NCI-H345 treated with DMSO at 0.1 percent for 48 hours (cell line): ENCODE results near the gene VPS29.
"Not testable (repeated sequence)": the region's sequence is repeated elsewhere in the genome, so short reads cannot be mapped to it uniquely, and the experiment has no call there.

Experiments used
- DNase-seq: peaks from one replicate; lab custom pipeline; 2025; ENCODE audit not compliant: unreplicated experiment; lab: John Stamatoyannopoulos, UW

Gene VPS29

DNA sequence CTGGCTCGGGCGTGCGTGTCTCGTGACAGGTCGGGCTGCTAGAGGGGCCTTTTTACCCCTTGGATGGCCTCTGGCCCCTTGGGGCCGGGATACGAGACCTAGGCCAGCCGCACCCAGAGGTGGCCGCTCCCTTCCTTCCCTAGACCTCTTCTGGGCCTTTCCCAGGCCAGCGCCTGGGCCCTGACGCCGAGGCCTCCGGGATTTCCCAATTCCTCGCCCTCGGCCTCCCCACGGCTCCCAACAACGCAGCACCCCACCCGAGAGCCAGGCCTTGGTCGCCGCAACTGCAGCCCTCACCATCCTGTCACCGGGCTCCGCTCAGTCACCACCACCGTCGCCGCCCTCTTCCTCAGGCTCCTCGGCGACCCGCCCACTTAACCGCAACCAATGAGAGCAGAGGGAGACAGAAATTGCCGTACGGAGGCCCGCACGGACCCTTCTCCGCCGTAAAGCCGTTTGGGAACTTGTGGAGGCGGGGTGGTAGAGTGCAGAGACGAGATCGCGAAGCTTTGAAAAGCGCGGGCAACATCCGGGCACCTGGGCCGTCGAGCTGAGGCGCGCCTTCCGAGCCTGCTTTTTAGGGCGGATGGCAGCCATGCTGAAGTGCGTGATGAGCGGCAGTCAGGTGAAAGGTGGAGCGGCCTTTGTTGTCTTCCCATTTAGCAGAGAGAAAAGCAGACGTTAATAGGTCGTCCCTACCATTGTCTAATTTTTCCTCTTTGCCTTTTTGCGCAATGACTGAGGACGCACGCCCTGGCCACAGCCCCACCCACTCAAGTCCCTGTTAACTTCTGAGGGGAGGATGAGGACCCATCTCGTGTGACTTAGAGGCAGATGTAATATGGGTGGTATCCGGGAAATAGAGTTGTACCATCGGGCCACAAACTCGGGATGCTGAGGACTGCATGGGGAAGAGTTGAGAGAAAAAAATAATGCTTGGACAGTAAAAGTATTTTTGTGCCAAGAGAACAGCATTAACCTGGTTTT is at the start of gene VPS29, which contains the start of gene RAD9B:
Gene VPS29, minus strand, starts transcription at position 360 of the 987 bp plus-strand sequence. Its CDS starts 60 bp downstream, at position 300.
Gene RAD9B, plus strand, starts transcription at position 580 of the 987 bp plus-strand sequence. Its CDS starts 7 bp downstream, at position 587.
- peak; percentile 96 for DNase-seq

GRCh38 chr12:110550981-110551380 is 49.1 kb upstream of the VPS29 start:
- DNase-seq = no peak

- DNase-seq = no peak
These were observed 47.8 kb upstream of the VPS29 start for GRCh38 chr12:110549716-110550115.

DNA sequence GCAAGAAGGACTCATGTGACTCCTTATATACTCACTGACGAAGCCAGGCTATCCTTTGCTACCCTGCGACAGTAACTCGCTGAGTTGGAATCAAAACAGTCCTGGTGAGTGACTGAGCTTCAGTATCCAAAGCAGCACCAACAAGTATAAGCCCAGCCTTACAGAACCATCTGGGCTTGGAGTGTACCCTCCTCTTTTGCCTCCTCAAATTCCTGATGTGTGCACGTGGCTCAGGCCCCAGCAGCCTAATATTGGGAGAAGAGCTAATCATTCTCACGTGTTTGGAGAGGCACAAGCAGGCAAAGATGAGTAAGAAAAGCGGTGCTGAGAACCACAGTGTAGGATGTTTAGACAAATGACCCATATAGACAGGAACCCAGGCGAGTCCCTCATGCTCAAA is 46.8 kb upstream of the VPS29 start:
- no peak for DNase-seq

DNA sequence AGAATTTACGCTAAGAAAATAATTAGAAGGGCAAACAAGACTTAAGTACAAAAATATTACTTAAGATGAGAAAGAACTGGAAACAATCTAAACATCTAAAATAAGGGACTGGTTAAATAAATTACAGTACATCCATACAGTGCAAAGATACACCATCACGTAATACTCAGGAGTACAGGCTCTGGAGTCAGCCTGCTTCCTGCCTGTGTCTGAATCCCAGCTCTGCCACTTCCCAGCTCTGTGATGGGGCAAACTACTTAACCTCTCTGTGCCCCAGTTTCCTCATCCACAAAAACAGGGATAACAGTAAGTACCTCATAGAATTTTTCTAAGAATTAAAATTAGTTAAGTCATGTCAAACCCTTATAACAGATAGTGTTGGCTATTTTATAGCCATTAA is 45.2 kb upstream of the VPS29 start:
- no peak for DNase-seq

DNA sequence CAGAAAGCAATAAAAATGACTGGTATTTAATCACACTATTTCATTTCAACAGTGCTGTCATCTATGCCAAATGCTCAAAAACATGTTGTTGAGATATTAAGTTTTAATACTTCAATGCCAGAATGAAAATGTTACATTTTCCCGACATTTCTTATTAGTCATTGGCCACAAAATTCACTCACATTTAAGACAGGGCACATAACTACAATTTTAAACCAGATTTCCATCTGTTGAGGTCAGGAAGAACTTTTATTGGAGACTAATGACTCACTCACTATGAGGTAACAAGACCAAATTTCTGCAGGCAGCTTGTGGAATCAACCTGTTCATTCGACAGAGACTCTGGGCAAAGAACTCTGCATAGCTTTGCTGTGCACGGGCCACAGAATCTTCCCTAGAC is 44.4 kb upstream of the VPS29 start:
- DNase-seq = no peak

DNA sequence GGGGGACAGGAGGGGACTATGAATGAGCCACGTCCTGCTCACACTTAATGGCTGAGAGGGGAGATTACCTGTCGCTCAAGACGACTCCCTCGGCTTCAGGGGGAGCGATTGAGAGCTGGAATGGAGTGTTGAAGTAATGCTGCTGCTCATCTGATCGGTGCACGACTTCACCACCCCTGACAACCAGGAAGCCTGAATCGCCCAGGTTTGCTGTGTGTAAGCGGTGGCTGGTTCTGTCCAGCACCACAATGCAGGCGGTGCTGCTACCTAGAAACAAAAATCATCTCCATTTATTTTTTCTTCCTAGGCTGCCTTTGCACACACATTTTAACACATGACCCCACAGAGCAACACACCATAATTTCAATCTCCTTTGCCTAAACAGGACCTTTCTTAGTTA is 43.9 kb upstream of the VPS29 start:
- DNase-seq = no peak

- not testable (repeated sequence) for DNase-seq
These were observed 43.3 kb upstream of the VPS29 start for GRCh38 chr12:110545259-110545658.

DNA sequence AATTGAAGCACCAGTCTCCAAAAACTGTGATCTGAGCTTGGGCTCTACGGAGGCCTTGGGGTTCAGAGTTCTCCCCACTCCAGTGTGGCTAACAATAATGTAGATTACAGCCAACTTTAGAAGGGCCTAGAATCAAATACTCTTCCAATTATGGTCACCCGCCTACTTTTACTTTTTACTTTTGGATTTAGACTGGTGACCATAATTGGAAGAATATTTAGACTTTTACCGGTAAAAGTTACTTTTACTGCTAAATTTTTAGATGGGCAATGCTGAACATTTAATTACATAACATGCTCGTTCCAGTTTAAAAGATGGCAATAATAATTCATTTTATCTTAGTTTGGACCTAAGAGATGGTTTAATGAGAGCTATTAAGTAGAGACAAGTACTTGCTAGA is 42.1 kb upstream of the VPS29 start:
- DNase-seq = no peak

- no peak for DNase-seq
These were observed 41.5 kb upstream of the VPS29 start for GRCh38 chr12:110543252-110543959.

- DNase-seq = no peak
These were observed 38.1 kb upstream of the VPS29 start for GRCh38 chr12:110540048-110540447.

DNA sequence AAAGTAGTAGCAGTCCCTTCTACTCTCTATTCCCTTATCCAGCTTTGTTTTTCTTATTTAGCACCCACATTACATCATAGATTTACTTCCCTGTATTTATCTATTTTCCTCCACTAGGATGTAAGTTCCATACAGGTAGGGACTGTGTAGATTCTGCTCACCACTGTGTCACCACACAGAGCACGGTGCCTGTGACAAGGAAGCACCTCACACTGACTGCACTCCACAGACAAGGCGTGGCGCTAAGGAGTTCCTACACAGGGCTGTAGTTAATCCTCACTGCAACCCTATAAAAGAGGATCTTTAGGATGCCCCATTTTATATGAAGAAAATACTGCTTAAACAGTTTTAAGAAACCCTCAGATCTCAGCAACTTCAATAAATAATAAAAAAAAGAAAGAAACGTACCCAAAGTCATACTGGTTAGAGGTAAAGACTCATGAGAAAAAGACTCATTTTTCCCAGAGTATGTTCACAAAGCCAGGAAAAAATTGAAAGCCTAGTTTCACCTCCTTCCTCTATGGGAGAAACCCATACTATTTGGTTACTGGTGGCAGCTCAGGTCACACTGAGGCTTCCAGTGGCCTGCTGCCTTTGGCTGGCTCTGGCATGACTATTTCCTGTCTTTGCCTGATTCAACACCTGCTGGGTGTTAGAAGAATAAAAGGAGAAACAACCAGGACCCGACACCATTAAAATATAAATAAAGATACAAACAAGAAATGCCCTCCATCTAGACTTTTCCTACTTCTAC is 37.1 kb upstream of the VPS29 start:
- DNase-seq = no peak

DNA sequence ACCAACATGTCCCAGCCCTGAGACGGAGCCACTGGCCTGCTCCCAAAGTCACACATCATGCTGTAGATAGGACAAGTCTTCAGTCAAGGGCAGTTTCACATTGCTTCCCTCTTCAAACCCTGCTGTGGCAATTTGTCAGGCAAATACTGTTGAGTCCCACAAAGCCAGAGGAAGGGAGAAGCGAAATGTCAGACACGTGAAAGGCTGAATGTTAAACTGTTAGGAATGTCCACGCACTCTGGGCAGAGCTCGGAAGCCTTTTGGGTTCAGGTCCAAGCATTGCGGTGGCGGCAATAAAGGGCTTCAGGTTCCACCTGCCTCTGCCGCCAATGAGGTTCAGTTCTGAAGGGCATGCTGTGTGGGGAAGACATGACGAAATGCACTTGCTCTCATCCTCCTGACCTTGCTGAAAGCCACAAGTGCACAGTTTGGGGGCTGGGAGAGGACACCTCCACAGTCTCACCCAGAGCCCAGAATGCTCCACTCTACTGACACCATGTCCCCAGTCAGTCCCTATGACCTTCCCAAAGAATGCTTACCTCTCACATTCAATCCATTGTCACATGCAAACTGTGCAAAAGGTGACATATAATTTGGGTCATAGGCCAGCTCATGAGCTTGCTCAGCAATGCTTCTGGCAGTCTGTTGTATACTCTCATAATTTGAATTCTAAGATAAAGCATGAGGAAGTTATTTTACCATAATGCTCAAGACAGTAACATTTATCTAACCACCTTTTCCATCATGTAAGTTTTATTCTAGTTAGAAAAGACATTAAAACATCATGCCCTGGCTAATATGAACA is 35.9 kb upstream of the VPS29 start:
- no peak for DNase-seq

DNA sequence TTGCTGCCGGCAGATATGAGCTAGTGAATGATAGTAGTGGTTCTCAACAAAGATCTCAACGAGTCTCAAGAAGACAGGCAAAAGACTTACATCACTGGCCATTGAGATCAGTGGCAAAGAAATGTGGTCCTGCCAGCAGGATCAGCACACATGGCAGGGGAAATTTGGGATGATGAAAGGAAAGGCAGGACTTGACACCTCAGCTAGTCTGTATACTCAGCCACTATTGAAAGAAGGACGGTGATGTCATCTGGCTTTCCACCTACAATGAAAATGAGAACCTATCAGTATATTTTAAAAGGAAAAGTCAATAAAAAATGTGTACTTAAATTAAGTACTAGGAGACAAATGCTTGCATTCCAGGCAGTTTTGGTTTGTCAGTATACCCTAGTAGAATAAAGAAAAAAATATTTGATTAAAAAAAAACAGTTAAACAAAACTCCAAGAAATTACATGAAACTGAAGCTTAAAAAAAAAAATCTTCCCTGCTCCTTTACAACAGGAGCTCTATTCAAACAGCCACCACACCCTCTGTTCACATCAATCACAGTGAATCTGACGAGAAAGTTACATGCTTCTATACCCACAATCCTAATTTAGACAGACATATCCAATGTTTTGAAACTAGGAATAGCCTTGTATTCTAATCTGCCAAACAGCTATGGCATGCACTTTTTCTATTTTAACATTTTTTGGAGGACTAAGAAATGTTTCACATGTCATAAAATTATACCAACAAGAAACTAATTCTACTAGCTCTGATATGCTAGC is 35.1 kb upstream of the VPS29 start:
- no peak for DNase-seq

DNA sequence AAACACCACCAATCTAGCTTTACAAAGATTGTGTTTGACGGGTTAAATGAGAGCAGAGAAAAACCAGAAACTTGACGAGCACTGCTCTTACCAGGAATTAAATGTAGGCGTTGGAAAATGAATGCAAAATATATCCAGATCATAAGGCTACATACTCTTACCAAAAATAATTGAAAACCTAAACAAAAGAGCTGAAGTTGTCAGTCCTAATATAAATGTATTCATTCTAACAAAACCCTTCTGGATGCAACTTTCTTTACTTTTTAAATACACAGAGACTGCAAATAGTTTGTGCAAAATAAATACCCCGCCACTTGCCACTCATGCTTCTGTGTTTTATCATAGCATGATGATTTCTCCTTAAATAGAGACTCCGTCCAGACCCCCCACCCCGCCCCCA is 32.9 kb upstream of the VPS29 start:
- DNase-seq = no peak

- DNase-seq = no peak
These were observed 31.7 kb upstream of the VPS29 start for GRCh38 chr12:110533607-110534006.

DNA sequence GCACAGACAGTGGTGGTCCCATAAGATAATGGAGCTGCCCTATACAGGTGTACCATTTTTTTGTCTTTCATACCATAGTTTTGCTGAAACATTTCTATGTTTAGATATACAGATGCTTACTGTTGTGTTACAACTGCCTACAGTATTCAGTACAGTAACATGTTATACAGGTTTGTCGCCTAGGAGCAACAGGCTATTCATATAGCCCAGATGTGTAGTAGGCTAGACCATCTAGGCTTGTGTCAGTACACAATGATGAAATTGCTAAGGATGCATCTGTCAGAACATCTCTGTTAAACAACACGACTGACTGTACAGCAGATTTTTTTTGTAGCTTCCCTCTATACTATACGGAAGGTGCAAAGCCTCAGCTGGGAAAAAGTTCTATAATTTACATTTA is 30.7 kb upstream of the VPS29 start:
- DNase-seq = no peak

GRCh38 chr12:110531741-110532333 is 29.9 kb upstream of the VPS29 start:
- no peak for DNase-seq

- DNase-seq = no peak
These were observed 28.6 kb upstream of the VPS29 start for GRCh38 chr12:110530511-110530910.
